Ectodermal cell (in vitro differentiated cells): ENCODE measurements around the gene DNAJC8. TPM values are rescaled to one million over a fixed set of nuclear protein-coding genes. Genes with fewer than 3 reads are reported as not detected.
A peak's percentile ranks its signal among the peaks of the same experiment; 100 is the strongest.

Source experiments
- H3K27ac ChIP-seq: 2 replicates; pipeline ENCODE4 v1.7.0; 2013; ENCODE audit warnings: mild to moderate bottlenecking, low read depth, low read length; ENCODE audit not compliant: insufficient read depth, poor library complexity, severe bottlenecking
- H3K27me3 ChIP-seq: 2 replicates; pipeline ENCODE4 v1.7.0; 2013; ENCODE audit warnings: mild to moderate bottlenecking, low read length; ENCODE audit not compliant: insufficient read depth, control insufficient read depth, poor library complexity, severe bottlenecking
- H3K36me3 ChIP-seq: one replicate; pipeline ENCODE4 v1.7.0; 2013; ENCODE audit warnings: low read length; ENCODE audit not compliant: control insufficient read depth, insufficient read depth
- H3K4me1 ChIP-seq: one replicate; pipeline ENCODE4 v1.7.0; 2013; ENCODE audit warnings: low read length; ENCODE audit not compliant: control insufficient read depth, insufficient read depth
- H3K4me3 ChIP-seq: 2 replicates; pipeline ENCODE4 v1.7.0; 2013; ENCODE audit warnings: low read depth, low read length, control low read depth; ENCODE audit not compliant: insufficient read depth
- H3K9me3 ChIP-seq: 2 replicates; pipeline ENCODE4 v1.7.0; 2013; ENCODE audit warnings: mild to moderate bottlenecking, low read length, moderate library complexity; ENCODE audit not compliant: control insufficient read depth
- WGBS, 2 experiments: methylation state at CpG; one replicate each; pipeline ENCODE4 v1.1.7; 2013; ENCODE audit warnings: missing lambda C conversion rate in 2 of 2; 5-methylcytosine and 5-hydroxymethylcytosine counted together
- polyA plus RNA-seq, 4 experiments: library from polyadenylated mRNA; stranded (reverse); fragments of 50-300 nt; gene quantifications; one replicate each; pipeline ENCODE4 v1.2.3, GENCODE V29; 2013

DNAJC8 gene
- polyA plus RNA-seq (2013, experiment 1 of 4): 161 TPM
- polyA plus RNA-seq (2013, experiment 2 of 4): 152 TPM
- 143 TPM for polyA plus RNA-seq (2013, experiment 3 of 4)
- 159 TPM for polyA plus RNA-seq (2013, experiment 4 of 4)

- WGBS, 2 experiments: 0 to 1% methylated on average over 38 to 39 of the region's 40 CpGs
- Histone ChIP-seq H3K4me1 (peaks cover 6% of the 10 kb centered on the region), H3K27ac (no peak within 1 kb of the TSS), H3K27me3 (no peaks in the 10 kb centered on the region), H3K4me3 (peak within 1 kb of the TSS; percentile 96), H3K9me3 (no peaks in the 10 kb centered on the region), H3K36me3 (peaks cover 10% of the 10 kb centered on the region)
Observed at GRCh38 chr1:28232558-28233263, at the start of gene DNAJC8. TSS of gene DNAJC8 (minus strand) at chr1:28233029. CDS start at chr1:28232998, 31 bp downstream.

GRCh38 chr1:28281608-28282425 is 49.0 kb upstream of the DNAJC8 start:
- Histone ChIP-seq H3K36me3 (peaks cover 10% of the 10 kb centered on the region), H3K4me3 (no peak overlapping the region), H3K27me3 (no peaks in the 10 kb centered on the region), H3K4me1 (no peaks in the 10 kb centered on the region), H3K27ac (no peak overlapping the region), H3K9me3 (no peaks in the 10 kb centered on the region)
- 92 to 93% methylated on average over 14 of the region's 14 CpGs for WGBS, 2 experiments

- Histone ChIP-seq H3K27me3 (no peaks in the 10 kb centered on the region), H3K27ac (no peak overlapping the region), H3K36me3 (peaks cover 10% of the 10 kb centered on the region), H3K4me1 (no peaks in the 10 kb centered on the region), H3K9me3 (no peaks in the 10 kb centered on the region), H3K4me3 (no peak overlapping the region)
- 94% methylated on average over 5 of the region's 5 CpGs for WGBS, 2 experiments
Observed at GRCh38 chr1:28280977-28281381, 48.1 kb upstream of the DNAJC8 start.

GRCh38 chr1:28280501-28280900 is 47.7 kb upstream of the DNAJC8 start:
- Histone ChIP-seq H3K27me3 (no peaks in the 10 kb centered on the region), H3K9me3 (no peaks in the 10 kb centered on the region), H3K4me3 (no peak overlapping the region), H3K27ac (no peak overlapping the region), H3K36me3 (peaks cover 10% of the 10 kb centered on the region), H3K4me1 (no peaks in the 10 kb centered on the region)
- WGBS, 2 experiments: 96 to 98% methylated on average over 8 of the region's 8 CpGs

- Histone ChIP-seq H3K4me3 (no peak overlapping the region), H3K9me3 (no peaks in the 10 kb centered on the region), H3K27ac (no peak overlapping the region), H3K27me3 (no peaks in the 10 kb centered on the region), H3K4me1 (no peaks in the 10 kb centered on the region), H3K36me3 (peaks cover 15% of the 10 kb centered on the region)
- WGBS, 2 experiments: 91 to 95% methylated on average over 7 of the region's 7 CpGs
Observed at GRCh38 chr1:28279721-28280120, 46.9 kb upstream of the DNAJC8 start.

GRCh38 chr1:28278763-28279162 is 45.9 kb upstream of the DNAJC8 start:
- Histone ChIP-seq H3K4me3 (no peak overlapping the region), H3K9me3 (no peaks in the 10 kb centered on the region), H3K36me3 (peaks cover 25% of the 10 kb centered on the region), H3K27ac (no peak overlapping the region), H3K4me1 (no peaks in the 10 kb centered on the region), H3K27me3 (no peaks in the 10 kb centered on the region)
- 93 to 95% methylated on average over 5 of the region's 5 CpGs for WGBS, 2 experiments

- 84 to 89% methylated on average over 17 of the region's 17 CpGs for WGBS, 2 experiments
- H3K36me3 ChIP-seq: peaks cover 20% of the 10 kb centered on the region
- no peaks in the 10 kb centered on the region for H3K27me3 ChIP-seq
- no peak overlapping the region for H3K27ac ChIP-seq
- H3K4me3 ChIP-seq: no peak overlapping the region
- H3K4me1 ChIP-seq: no peaks in the 10 kb centered on the region
- H3K9me3 ChIP-seq: no peaks in the 10 kb centered on the region
Observed at GRCh38 chr1:28273216-28273860, 40.5 kb upstream of the DNAJC8 start.

- H3K36me3 ChIP-seq: peaks cover 20% of the 10 kb centered on the region
- no peak overlapping the region for H3K4me3 ChIP-seq
- H3K27ac ChIP-seq: no peak overlapping the region
- WGBS, 2 experiments: 94 to 97% methylated on average over 20 of the region's 20 CpGs
- no peaks in the 10 kb centered on the region for H3K9me3 ChIP-seq
- no peaks in the 10 kb centered on the region for H3K4me1 ChIP-seq
- no peaks in the 10 kb centered on the region for H3K27me3 ChIP-seq
Observed at GRCh38 chr1:28272215-28272852, 39.5 kb upstream of the DNAJC8 start.

- 87 to 89% methylated on average over 1 to 2 of the region's 2 CpGs for WGBS, 2 experiments
- H3K4me1 ChIP-seq: peaks cover 4% of the 10 kb centered on the region
- no peaks in the 10 kb centered on the region for H3K9me3 ChIP-seq
- no peaks in the 10 kb centered on the region for H3K27me3 ChIP-seq
- peaks cover 14% of the 10 kb centered on the region for H3K36me3 ChIP-seq
- H3K4me3 ChIP-seq: no peak overlapping the region
- H3K27ac ChIP-seq: no peak overlapping the region
Observed at GRCh38 chr1:28269529-28269928, 36.7 kb upstream of the DNAJC8 start.
